GM18502 (cell line): ENCODE measurements around the gene RNF213.
"Not testable (repeated sequence)": the region's sequence is repeated elsewhere in the genome, so short reads cannot be mapped to it uniquely, and the experiment has no call there.

Experiments
- ATAC-seq: cut with Tn5 transposase; IDR thresholded peaks from one replicate; pipeline ENCODE4 v1.9.1; 2021; ENCODE audit warnings: mild to moderate bottlenecking; ENCODE audit not compliant: unreplicated experiment, poor library complexity

RNF213 gene

GRCh38 chr17:80408872-80409271 is 148.2 kb downstream of the RNF213 start:
- no peak for ATAC-seq

- ATAC-seq, result no peak
Measured at GRCh38 chr17:80409626-80410025, 149.0 kb downstream of the RNF213 start.

- not testable (repeated sequence) for ATAC-seq
Measured at GRCh38 chr17:80410441-80411087, 149.9 kb downstream of the RNF213 start.

- no peak for ATAC-seq
Measured at GRCh38 chr17:80413771-80414507, 153.3 kb downstream of the RNF213 start.

GRCh38 chr17:80414508-80414802 is 153.8 kb downstream of the RNF213 start:
- ATAC-seq, result no peak

- peak; percentile 90 for ATAC-seq
Measured at GRCh38 chr17:80414803-80415625, 154.4 kb downstream of the RNF213 start, which contains the start of gene ENDOV. ENDOV (plus strand) TSS chr17:80415167; CDS start chr17:80415195, 28 bp downstream.

GRCh38 chr17:80415626-80416137 is 155.0 kb downstream of the RNF213 start:
- no peak for ATAC-seq

GRCh38 chr17:80416260-80416939 is 155.7 kb downstream of the RNF213 start:
- ATAC-seq, result no peak

GRCh38 chr17:80416940-80417293 is 156.3 kb downstream of the RNF213 start:
- ATAC-seq, result no peak

GRCh38 chr17:80418589-80418988 is 157.9 kb downstream of the RNF213 start:
- ATAC-seq, result no peak

- ATAC-seq, result no peak
Measured at GRCh38 chr17:80419255-80419654, 158.6 kb downstream of the RNF213 start.

GRCh38 chr17:80421381-80422090 is 160.9 kb downstream of the RNF213 start:
- ATAC-seq, result no peak

GRCh38 chr17:80422276-80422675 is 161.6 kb downstream of the RNF213 start:
- ATAC-seq, result no peak

- no peak for ATAC-seq
Measured at GRCh38 chr17:80422981-80423380, 162.3 kb downstream of the RNF213 start.

- ATAC-seq, result no peak
Measured at GRCh38 chr17:80423536-80424225, 163.0 kb downstream of the RNF213 start.

GRCh38 chr17:80424261-80424660 is 163.6 kb downstream of the RNF213 start:
- ATAC-seq, result no peak

- ATAC-seq, result no peak
Measured at GRCh38 chr17:80424878-80425765, 164.5 kb downstream of the RNF213 start.

- no peak for ATAC-seq
Measured at GRCh38 chr17:80425835-80426426, 165.3 kb downstream of the RNF213 start.
